ENCODE data around the gene IGF2. TPM values are rescaled to one million over a fixed set of nuclear protein-coding genes. Genes with fewer than 3 reads are reported as not detected.

IGF2 gene
- total RNA-seq, 1 donor from 2014 or later: 21.5 TPM

DNA sequence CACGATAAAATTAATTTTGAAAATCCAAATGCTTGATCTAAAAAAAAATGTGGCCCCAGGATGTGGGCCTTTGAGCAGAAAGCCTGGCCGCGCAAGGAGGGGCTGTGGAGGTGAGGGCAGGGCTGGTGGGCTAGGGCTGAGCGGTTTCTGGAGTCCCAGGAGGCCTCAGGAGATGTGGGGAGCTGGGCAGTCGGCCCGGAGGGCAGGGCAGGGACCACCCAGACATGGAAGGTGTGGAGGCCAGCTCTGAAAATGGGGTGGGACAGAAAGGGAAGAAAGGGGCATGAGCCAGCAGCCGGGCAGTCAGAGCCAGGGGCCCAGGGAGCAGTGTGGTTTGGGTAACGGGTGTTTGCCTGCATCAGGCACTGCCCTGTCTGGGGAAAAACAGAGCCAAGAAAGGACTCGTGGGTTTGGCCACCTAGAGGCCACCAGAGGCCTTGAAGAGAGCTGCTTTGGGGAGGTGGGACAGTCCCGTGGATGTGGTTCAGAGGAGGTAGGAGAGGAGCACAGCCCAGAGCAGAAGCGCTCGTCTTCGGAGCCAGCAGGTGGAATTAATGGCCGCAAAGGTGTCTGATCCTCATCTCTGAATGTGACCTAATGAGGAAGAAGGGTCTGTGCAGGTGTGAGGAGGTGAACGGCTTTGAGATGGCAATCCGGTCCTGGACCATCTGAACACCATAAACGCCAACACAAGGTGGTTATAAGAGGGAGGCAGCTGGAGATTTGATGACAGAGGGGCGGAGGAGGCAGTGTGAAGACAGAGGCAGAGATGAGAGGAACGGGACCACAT, 50.2 kb downstream of the IGF2 start:
- TF ChIP-seq, protein P1, sequence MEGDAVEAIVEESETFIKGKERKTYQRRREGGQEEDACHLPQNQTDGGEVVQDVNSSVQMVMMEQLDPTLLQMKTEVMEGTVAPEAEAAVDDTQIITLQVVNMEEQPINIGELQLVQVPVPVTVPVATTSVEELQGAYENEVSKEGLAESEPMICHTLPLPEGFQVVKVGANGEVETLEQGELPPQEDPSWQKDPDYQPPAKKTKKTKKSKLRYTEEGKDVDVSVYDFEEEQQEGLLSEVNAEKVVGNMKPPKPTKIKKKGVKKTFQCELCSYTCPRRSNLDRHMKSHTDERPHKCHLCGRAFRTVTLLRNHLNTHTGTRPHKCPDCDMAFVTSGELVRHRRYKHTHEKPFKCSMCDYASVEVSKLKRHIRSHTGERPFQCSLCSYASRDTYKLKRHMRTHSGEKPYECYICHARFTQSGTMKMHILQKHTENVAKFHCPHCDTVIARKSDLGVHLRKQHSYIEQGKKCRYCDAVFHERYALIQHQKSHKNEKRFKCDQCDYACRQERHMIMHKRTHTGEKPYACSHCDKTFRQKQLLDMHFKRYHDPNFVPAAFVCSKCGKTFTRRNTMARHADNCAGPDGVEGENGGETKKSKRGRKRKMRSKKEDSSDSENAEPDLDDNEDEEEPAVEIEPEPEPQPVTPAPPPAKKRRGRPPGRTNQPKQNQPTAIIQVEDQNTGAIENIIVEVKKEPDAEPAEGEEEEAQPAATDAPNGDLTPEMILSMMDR (IDR thresholded peaks at IDR 0.05; ENCODE audit: partially characterized antibody, unreplicated experiment): no peak
- H3K27ac Mint-ChIP-seq (ENCODE audit: unreplicated experiment): no peak overlapping the region
- peaks cover 17% of the 10 kb centered on the region for H3K36me3 Mint-ChIP-seq (ENCODE audit: unreplicated experiment)
- DNase-seq: no peak
- H3K4me3 Mint-ChIP-seq (ENCODE audit: unreplicated experiment): no peak overlapping the region
- peaks cover 5% of the 10 kb centered on the region for H3K9me3 Mint-ChIP-seq (ENCODE audit: unreplicated experiment)
- peaks cover 6% of the 10 kb centered on the region for H3K27me3 Mint-ChIP-seq (ENCODE audit: unreplicated experiment)
- no peaks in the 10 kb centered on the region for H3K4me1 Mint-ChIP-seq (ENCODE audit: low read depth, unreplicated experiment)

DNA sequence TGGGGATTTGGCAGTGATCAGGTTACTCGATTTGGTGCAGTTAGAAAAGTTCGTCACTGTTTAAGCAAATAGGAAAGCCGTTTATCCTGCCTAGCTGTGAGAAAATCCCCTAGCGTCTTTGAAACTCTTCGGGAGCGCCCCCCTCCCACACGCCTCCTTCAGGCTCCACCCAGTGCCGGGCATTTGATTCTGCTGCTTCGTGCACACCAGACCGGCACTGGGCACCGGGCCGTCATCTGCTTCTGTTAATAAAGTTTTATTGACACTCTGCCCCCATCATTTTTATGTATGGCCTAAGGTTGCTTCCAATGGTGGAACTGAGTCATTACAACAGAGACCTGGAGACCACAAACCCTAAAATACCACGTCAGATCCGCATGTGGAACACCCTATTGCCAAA, 50.9 kb downstream of the IGF2 start:
- Mint-ChIP-seq H3K36me3 (ENCODE audit: unreplicated experiment) (peaks cover 18% of the 10 kb centered on the region), H3K4me1 (ENCODE audit: low read depth, unreplicated experiment) (no peaks in the 10 kb centered on the region), H3K9me3 (ENCODE audit: unreplicated experiment) (peaks cover 9% of the 10 kb centered on the region), H3K27ac (ENCODE audit: unreplicated experiment) (no peak overlapping the region), H3K27me3 (ENCODE audit: unreplicated experiment) (peaks cover 4% of the 10 kb centered on the region), H3K4me3 (ENCODE audit: unreplicated experiment) (no peak overlapping the region)
- DNase-seq: no peak
- TF ChIP-seq, protein P1 (IDR thresholded peaks at IDR 0.05; ENCODE audit: partially characterized antibody, unreplicated experiment): no peak

DNA sequence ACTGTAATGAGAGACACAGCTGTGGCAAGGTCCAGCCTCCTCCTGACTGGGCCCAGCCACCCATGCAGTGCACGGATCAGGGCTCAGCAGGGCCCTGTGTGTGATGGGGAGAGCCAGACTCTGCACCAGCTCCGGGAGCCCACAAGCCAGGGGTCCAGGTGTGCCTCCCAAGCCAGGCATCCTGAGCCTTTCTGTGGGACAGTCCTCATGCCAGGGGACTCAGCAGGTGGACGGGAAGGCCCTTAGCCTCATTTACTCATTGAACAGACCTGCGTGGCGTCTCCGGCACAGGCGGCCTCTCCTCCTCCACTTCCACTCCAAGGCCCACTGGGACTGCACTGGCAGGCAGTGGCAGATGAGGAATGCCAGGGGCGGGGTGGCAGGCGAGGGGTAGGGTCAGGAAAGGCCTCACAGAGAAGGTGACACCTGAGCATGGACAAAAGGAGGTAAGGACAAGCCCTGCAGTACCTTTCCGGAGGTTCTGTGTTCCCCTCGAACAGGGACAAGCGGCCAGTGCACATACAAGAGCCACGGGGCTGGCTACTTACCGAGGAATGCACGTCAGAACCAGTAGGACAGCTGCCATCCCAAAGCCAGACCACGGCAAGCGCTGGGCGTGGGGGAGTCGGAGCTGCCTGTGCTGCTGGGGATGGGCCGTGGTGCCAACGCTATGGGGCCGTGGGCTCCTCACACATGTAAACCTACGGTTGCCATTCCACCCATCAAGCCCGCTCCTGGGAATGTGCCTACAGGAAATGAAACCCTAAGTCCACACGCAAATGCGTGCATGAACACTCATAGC, 52.7 kb downstream of the IGF2 start:
- peaks cover 17% of the 10 kb centered on the region for H3K36me3 Mint-ChIP-seq (ENCODE audit: unreplicated experiment)
- peaks cover 9% of the 10 kb centered on the region for H3K9me3 Mint-ChIP-seq (ENCODE audit: unreplicated experiment)
- H3K4me3 Mint-ChIP-seq (ENCODE audit: unreplicated experiment): no peak overlapping the region
- H3K4me1 Mint-ChIP-seq (ENCODE audit: low read depth, unreplicated experiment): no peaks in the 10 kb centered on the region
- peaks cover 4% of the 10 kb centered on the region for H3K27me3 Mint-ChIP-seq (ENCODE audit: unreplicated experiment)
- TF ChIP-seq, protein P1 (IDR thresholded peaks at IDR 0.05; ENCODE audit: partially characterized antibody, unreplicated experiment): no peak
- H3K27ac Mint-ChIP-seq (ENCODE audit: unreplicated experiment): no peak overlapping the region
- no peak for DNase-seq

DNA sequence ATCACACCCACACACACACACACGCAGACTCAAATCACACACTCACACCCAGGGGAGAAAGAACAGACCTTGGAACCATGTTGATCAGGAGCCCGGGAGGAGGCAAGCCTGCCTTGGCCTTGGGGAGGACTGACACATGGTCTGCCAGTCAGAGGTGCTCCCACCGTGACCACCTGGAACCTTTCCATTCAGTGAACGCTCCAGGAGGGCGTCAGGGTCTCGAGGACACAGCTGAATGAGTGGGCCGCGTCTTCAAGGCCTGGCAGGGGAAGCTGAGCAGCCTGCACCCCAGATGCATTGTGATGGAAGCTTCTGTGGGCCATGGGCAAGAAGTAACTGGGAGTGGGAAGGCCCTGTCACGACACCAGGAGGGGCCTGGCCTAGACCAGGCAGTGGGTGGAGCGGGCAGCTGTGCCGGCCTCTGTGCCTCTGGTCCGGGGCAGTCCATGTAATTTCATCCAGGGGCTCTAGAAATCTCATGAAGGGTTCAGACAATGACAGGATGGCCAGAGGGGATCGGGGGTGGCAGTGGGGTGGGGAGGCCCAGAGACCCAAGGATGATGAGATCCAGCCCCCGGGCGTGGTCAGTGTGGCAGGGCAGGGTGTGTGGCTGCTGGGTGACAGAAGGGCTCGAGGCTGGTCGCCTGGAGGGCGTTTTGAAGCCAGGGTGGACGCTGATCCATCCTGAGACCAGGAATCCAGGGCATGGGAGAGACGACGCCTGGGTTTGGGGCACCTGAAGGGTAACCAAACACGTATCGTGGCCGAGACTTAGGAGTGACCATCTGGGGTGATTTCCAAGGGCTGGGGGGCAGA, 53.7 kb downstream of the IGF2 start:
- Mint-ChIP-seq H3K4me1 (ENCODE audit: low read depth, unreplicated experiment) (no peaks in the 10 kb centered on the region), H3K4me3 (ENCODE audit: unreplicated experiment) (peak overlapping the region; percentile 8), H3K9me3 (ENCODE audit: unreplicated experiment) (peaks cover 9% of the 10 kb centered on the region), H3K36me3 (ENCODE audit: unreplicated experiment) (peaks cover 17% of the 10 kb centered on the region), H3K27ac (ENCODE audit: unreplicated experiment) (no peak overlapping the region), H3K27me3 (ENCODE audit: unreplicated experiment) (peaks cover 4% of the 10 kb centered on the region)
- DNase-seq: no peak
- TF ChIP-seq, protein P1 (IDR thresholded peaks at IDR 0.05; ENCODE audit: partially characterized antibody, unreplicated experiment): no peak
